Head of caudate nucleus (tissue), 42 donors: Measurements from ENCODE around the gene BCAS3.

ENCODE experiments used
- DNase-seq, 42 donors: peaks; one replicate each; pipeline versions ENCODE4 v3.0.0 to v3.0.0-alpha.2; 2020 to 2021; ENCODE audit warnings: mixed read lengths in 7 of 42
- intact Hi-C: fragments of 100-400 bp; cut with DNase I; formaldehyde crosslinking; loops from one replicate; pipeline ENCODE4 v1.15.0; 2022

BCAS3 gene

GRCh38 chr17:61393904-61394629 lies 716.4 kb downstream of the BCAS3 start:
- no peak for DNase-seq

GRCh38 chr17:61394630-61395408 lies 717.2 kb downstream of the BCAS3 start:
- DNase-seq = no peak
- intact Hi-C loops = loop anchor here (10.0 kb wide), 2 partner anchors 380 to 650 kb away; no protein-coding TSS in a partner anchor

More at GRCh38 chr17:61393904-61394629, 716.4 kb downstream of the BCAS3 start:
- intact Hi-C loops = loop anchor here (10.0 kb wide), 2 partner anchors 379 to 649 kb away; no protein-coding TSS in a partner anchor

- DNase-seq = no peak
- intact Hi-C loops = loop anchor here (10.0 kb wide), 2 partner anchors 381 to 651 kb away; no protein-coding TSS in a partner anchor
Measured at GRCh38 chr17:61395409-61395982, 717.8 kb downstream of the BCAS3 start.

- no peak for DNase-seq
- intact Hi-C loops = loop anchor here (10.0 kb wide), 2 partner anchors 381 to 651 kb away; no protein-coding TSS in a partner anchor
Measured at GRCh38 chr17:61395983-61396585, 718.4 kb downstream of the BCAS3 start.

- DNase-seq = no peak
- intact Hi-C loops = loop anchor here (10.0 kb wide), 2 partner anchors 382 to 652 kb away; no protein-coding TSS in a partner anchor
Measured at GRCh38 chr17:61396586-61397085, 719.0 kb downstream of the BCAS3 start.

GRCh38 chr17:61397086-61397842 lies 719.6 kb downstream of the BCAS3 start:
- intact Hi-C loops = loop anchor here (10.0 kb wide), 2 partner anchors 382 to 652 kb away; no protein-coding TSS in a partner anchor

GRCh38 chr17:61398721-61399130 lies 721.1 kb downstream of the BCAS3 start:
- DNase-seq = no peak
- intact Hi-C loops = loop anchor here (10.0 kb wide), 2 partner anchors 384 to 654 kb away; no protein-coding TSS in a partner anchor

More at GRCh38 chr17:61397086-61397842, 719.6 kb downstream of the BCAS3 start:
- no peak for DNase-seq

GRCh38 chr17:61399131-61400065 lies 721.7 kb downstream of the BCAS3 start, which contains the start of gene TBX2:
Gene TBX2 (plus strand): TSS chr17:61399843. CDS start chr17:61400177, 334 bp downstream.
- intact Hi-C loops = loop anchor here (10.0 kb wide), 2 partner anchors 385 to 655 kb away; no protein-coding TSS in a partner anchor
- no peak for DNase-seq

GRCh38 chr17:61400066-61400716 lies 722.5 kb downstream of the BCAS3 start:
- DNase-seq = no peak
- intact Hi-C loops = no loop called here

GRCh38 chr17:61400717-61401388 lies 723.2 kb downstream of the BCAS3 start:
- no peak for DNase-seq
- intact Hi-C loops = no loop called here

- DNase-seq = no peak
- intact Hi-C loops = no loop called here
Measured at GRCh38 chr17:61401389-61402072, 723.9 kb downstream of the BCAS3 start.

- no peak for DNase-seq
- intact Hi-C loops = no loop called here
Measured at GRCh38 chr17:61402073-61402541, 724.5 kb downstream of the BCAS3 start.

- intact Hi-C loops = no loop called here
- no peak for DNase-seq
Measured at GRCh38 chr17:61402978-61403800, 725.5 kb downstream of the BCAS3 start.
